ENCODE measurements around the gene MAP3K6.

DNA sequence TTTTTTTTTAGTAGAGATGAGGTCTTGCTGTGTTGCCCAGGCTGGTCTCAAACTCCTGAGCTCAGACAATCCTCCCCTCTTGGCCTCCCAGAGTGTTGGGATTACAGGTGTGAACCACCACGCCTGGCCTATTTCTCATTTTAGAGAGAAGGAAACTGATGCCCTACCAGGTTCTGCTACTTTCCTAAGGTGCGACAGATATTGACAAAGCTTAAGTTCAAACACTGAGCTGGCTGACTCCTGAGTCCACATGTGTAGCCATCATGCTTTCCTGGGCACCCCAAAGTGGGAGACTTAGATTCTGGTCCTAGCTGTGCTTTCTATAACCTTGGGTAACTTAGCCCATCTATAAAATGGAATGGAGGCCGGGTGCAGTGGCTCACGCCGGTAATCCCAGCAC, 49.9 kb downstream of the MAP3K6 start:
- TF ChIP-seq, protein P1, sequence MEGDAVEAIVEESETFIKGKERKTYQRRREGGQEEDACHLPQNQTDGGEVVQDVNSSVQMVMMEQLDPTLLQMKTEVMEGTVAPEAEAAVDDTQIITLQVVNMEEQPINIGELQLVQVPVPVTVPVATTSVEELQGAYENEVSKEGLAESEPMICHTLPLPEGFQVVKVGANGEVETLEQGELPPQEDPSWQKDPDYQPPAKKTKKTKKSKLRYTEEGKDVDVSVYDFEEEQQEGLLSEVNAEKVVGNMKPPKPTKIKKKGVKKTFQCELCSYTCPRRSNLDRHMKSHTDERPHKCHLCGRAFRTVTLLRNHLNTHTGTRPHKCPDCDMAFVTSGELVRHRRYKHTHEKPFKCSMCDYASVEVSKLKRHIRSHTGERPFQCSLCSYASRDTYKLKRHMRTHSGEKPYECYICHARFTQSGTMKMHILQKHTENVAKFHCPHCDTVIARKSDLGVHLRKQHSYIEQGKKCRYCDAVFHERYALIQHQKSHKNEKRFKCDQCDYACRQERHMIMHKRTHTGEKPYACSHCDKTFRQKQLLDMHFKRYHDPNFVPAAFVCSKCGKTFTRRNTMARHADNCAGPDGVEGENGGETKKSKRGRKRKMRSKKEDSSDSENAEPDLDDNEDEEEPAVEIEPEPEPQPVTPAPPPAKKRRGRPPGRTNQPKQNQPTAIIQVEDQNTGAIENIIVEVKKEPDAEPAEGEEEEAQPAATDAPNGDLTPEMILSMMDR (IDR thresholded peaks at IDR 0.05): no peak
- TF ChIP-seq POLR2A (IDR thresholded peaks at IDR 0.05): no peak

Data from testis (tissue), 2 donors.